Endothelial cell of umbilical vein (primary cell): ENCODE measurements around the gene IFT88. TPM values are rescaled to one million over a fixed set of nuclear protein-coding genes. Genes with fewer than 3 reads are reported as not detected.

ENCODE experiments used
- BruUV-seq: library from RNA; stranded (reverse); fragments of 400-500 nt; replicated peaks from 2 replicates; lab custom pipeline; 2021; lab: Mats Ljungman, UMichigan
- CTCF ChIA-PET: fragments of 300-600, 350-600 bp; sonication (Branson Sonifier 250); formaldehyde crosslinking; loops from one replicate; lab custom pipeline; 2021; ENCODE audit warnings: antibody characterized with exemption, inconsistent platforms; lab: Charles Lee
- POLR2A ChIA-PET: fragments of 300-600, 350-600 bp; sonication (Branson Sonifier 250); formaldehyde crosslinking; loops from one replicate; lab custom pipeline; 2021; ENCODE audit warnings: antibody characterized with exemption, inconsistent platforms; lab: Charles Lee
- DNase-seq: peaks from one replicate; pipeline ENCODE4 v3.0.0-alpha.2; 2011; ENCODE audit warnings: low read depth, low spot score
- FAIRE-seq: peaks from 2 replicates; lab custom pipeline; 2011; peaks lifted over from hg19 to GRCh38; lab: Jason Lieb, UNC
- H2AFZ ChIP-seq: 2 replicates; pipeline ENCODE4 v1.6.0; 2012; ENCODE audit warnings: low read depth, low read length, control low read depth, inconsistent platforms
- H3K27ac ChIP-seq: 2 replicates; pipeline ENCODE4 v1.5.1; 2011; ENCODE audit warnings: low read depth, mild to moderate bottlenecking, control low read depth, low read length, moderate library complexity; ENCODE audit not compliant: insufficient read depth
- H3K27me3 ChIP-seq, 2 experiments: 2 replicates each; pipeline versions ENCODE4 v1.6.0 to v1.6.1; 2011; ENCODE audit warnings: low read length in 2 of 2, mixed read lengths in 1 of 2; ENCODE audit not compliant: control insufficient read depth in 2 of 2, insufficient read depth in 2 of 2
- H3K36me3 ChIP-seq, 2 experiments: 2 replicates in 1 of 2; 3 replicates in 1 of 2; pipeline ENCODE4 v1.5.1; 2011; ENCODE audit warnings: low read length in 2 of 2, mild to moderate bottlenecking in 1 of 2, moderate library complexity in 1 of 2; ENCODE audit not compliant: control insufficient read depth in 2 of 2, insufficient read depth in 2 of 2; ENCODE audit errors: extremely low read depth in 1 of 2
- H3K4me1 ChIP-seq: 3 replicates; pipeline ENCODE4 v1.5.1; 2011; ENCODE audit warnings: mild to moderate bottlenecking, low read length; ENCODE audit not compliant: control insufficient read depth, insufficient read depth; ENCODE audit errors: extremely low read depth
- H3K4me2 ChIP-seq: 2 replicates; pipeline ENCODE4 v1.6.1; 2011; ENCODE audit warnings: low read length, control low read depth, mixed read lengths; ENCODE audit not compliant: insufficient read depth
- H3K4me3 ChIP-seq, 3 experiments: fragments of 200-600 bp in 1 of 3; sonication (generic), shearing (Covaris generic) in 1 of 3; replicated peaks in 1 of 3; 2 replicates each; pipeline ENCODE4 v1.5.1; 2011 to 2016; ENCODE audit warnings: control low read depth in 3 of 3, low read length in 3 of 3, mild to moderate bottlenecking in 2 of 3, inconsistent platforms in 1 of 3, low read depth in 1 of 3, moderate library complexity in 1 of 3; ENCODE audit not compliant: insufficient read depth in 1 of 3
- H3K79me2 ChIP-seq: 2 replicates; pipeline ENCODE4 v1.6.0; 2012; ENCODE audit warnings: low read length, inconsistent platforms; ENCODE audit not compliant: control insufficient read depth, insufficient read depth
- H3K9ac ChIP-seq: replicated peaks from 2 replicates; pipeline ENCODE3; 2011; ENCODE audit warnings: low read length, control low read depth; ENCODE audit not compliant: insufficient read depth; ENCODE audit errors: extremely low read depth
- H3K9me1 ChIP-seq: replicated peaks from 3 replicates; pipeline ENCODE4 v1.6.0; 2011; ENCODE audit warnings: mild to moderate bottlenecking, low read length; ENCODE audit not compliant: control insufficient read depth, insufficient read depth; ENCODE audit errors: extremely low read depth
- H3K9me3 ChIP-seq: replicated peaks from 2 replicates; pipeline ENCODE4 v1.5.1; 2012; ENCODE audit warnings: low read length, inconsistent platforms; ENCODE audit not compliant: control insufficient read depth, insufficient read depth
- H4K20me1 ChIP-seq: replicated peaks from 2 replicates; pipeline ENCODE3; 2011; ENCODE audit warnings: mild to moderate bottlenecking, low read length; ENCODE audit not compliant: control insufficient read depth, insufficient read depth; ENCODE audit errors: extremely low read depth
- CTCF ChIP-seq, 2 donors: IDR thresholded peaks; 1 replicate in 1 of 2; 2 replicates in 1 of 2; pipeline ENCODE4 v1.5.1; 2011; ENCODE audit warnings: low read length in 2 of 2, mild to moderate bottlenecking in 2 of 2, moderate library complexity in 2 of 2, control low read depth in 1 of 2, inconsistent platforms in 1 of 2, low read depth in 1 of 2; ENCODE audit not compliant: insufficient read depth in 1 of 2; ENCODE audit errors: extremely low read depth in 1 of 2
- EZH2 ChIP-seq: IDR thresholded peaks from 2 replicates; pipeline ENCODE4 v1.6.1; 2012; ENCODE audit warnings: borderline replicate concordance, low read depth, mild to moderate bottlenecking, moderate library complexity, low read length, inconsistent platforms; ENCODE audit not compliant: severe bottlenecking
- FOS ChIP-seq: IDR thresholded peaks from 2 replicates; pipeline ENCODE4 v1.6.1; 2011; ENCODE audit warnings: mild to moderate bottlenecking, low read length, moderate library complexity, borderline replicate concordance; ENCODE audit not compliant: insufficient read depth
- GATA2 ChIP-seq: IDR thresholded peaks from 2 replicates; pipeline ENCODE4 v1.7.0; 2011; ENCODE audit warnings: low read depth, mild to moderate bottlenecking, moderate library complexity, mixed read lengths, low read length; ENCODE audit not compliant: insufficient read length, insufficient read depth
- JUN ChIP-seq: IDR thresholded peaks from 2 replicates; pipeline ENCODE4 v1.6.1; 2011; ENCODE audit warnings: borderline replicate concordance, low read depth; ENCODE audit not compliant: insufficient read length, insufficient read depth
- MAX ChIP-seq: IDR thresholded peaks from 2 replicates; pipeline ENCODE4 v1.6.1; 2011; ENCODE audit not compliant: insufficient read depth, insufficient read length
- MYC ChIP-seq: IDR thresholded peaks from one replicate; pipeline ENCODE4 v1.6.1; 2011; ENCODE audit warnings: mild to moderate bottlenecking, low read depth, low read length
- POLR2A ChIP-seq: IDR thresholded peaks from 2 replicates; pipeline ENCODE4 v1.6.1; 2012; ENCODE audit warnings: low read depth, mild to moderate bottlenecking, control low read depth, low read length
- POLR2AphosphoS5 ChIP-seq: IDR thresholded peaks from 2 replicates; pipeline ENCODE4 v1.6.1; 2012; ENCODE audit warnings: low read depth, mild to moderate bottlenecking, control low read depth, low read length, moderate library complexity; ENCODE audit not compliant: insufficient read depth
- dilution Hi-C: fragments of 300-500 bp; cut with MboI; formaldehyde crosslinking; loops from one replicate; pipeline ENCODE4 v1.15.0; 2019; ENCODE audit warnings: low sequenced_read_pairs; ENCODE audit not compliant: extremely low pct_ligation_motif_present
- intact Hi-C: fragments of 100-400 bp; cut with micrococcal nuclease; formaldehyde crosslinking; loops from one replicate; pipeline ENCODE4 v1.10.0; 2022
- polyA plus RNA-seq, 4 experiments: library from polyadenylated mRNA; depleted of rRNA in 3 of 4; stranded (reverse) in 3 of 4; unstranded in 1 of 4; fragments of >200 nt; gene quantifications; 2 replicates each; pipeline versions ENCODE4 v1.2.1 to v1.2.3, GENCODE V29; 2011 to 2012; ENCODE audit warnings: missing spikeins in 1 of 4
- total RNA-seq: library from RNA; stranded (reverse); gene quantifications from 2 replicates; pipeline ENCODE4 v1.2.3, GENCODE V29; 2021

The IFT88 gene
- total and polyA plus RNA-seq, 2 donors (not counting 3 experiments of a cell fraction or from before 2014, with no cell fraction given) = 2.4 to 9.1 TPM

- H3K27me3 ChIP-seq = no peaks in the 10 kb centered on the region
- H3K9ac ChIP-seq = no peak overlapping the region
- no peaks in the 10 kb centered on the region for H3K79me2 ChIP-seq
- H3K4me2 ChIP-seq = no peak overlapping the region
- no peak overlapping the region for H3K4me3 ChIP-seq
- H3K36me3 ChIP-seq = no peaks in the 10 kb centered on the region
- BruUV-seq = no TSS peak
- ChIA-PET CTCF (interaction anchor here (0.8 kb wide), 1 partner anchor 209 kb away, joined by 3 read pairs; no protein-coding TSS in a partner anchor), POLR2A (interaction anchor here (0.9 kb wide), 1 partner anchor 134 kb away, joined by 5 read pairs; no protein-coding TSS in a partner anchor)
- no peak for TF ChIP-seq MAX
- no peak for TF ChIP-seq FOS
- TF ChIP-seq CTCF (IDR thresholded peaks at IDR 0.05; ENCODE audit: extremely low read depth in 1 of 2, insufficient read depth in 1 of 2, low read depth in 1 of 2, low read length in 2 of 2) = no peak
- TF ChIP-seq POLR2AphosphoS5 = no peak
- no peak for TF ChIP-seq EZH2
- TF ChIP-seq POLR2A = no peak
- no peak for TF ChIP-seq GATA2
- no peak for TF ChIP-seq JUN
- TF ChIP-seq MYC = no peak
- no peaks in the 10 kb centered on the region for H3K9me3 ChIP-seq
- H3K4me1 ChIP-seq = peaks cover 8% of the 10 kb centered on the region
- no peak overlapping the region for H2AFZ ChIP-seq
- H3K27ac ChIP-seq = no peak overlapping the region
- DNase-seq = no peak
- dilution Hi-C loops = no loop called here
- no peak for FAIRE-seq
- intact Hi-C loops = loop anchor here (10.0 kb wide), 1 partner anchor 177 kb away; the partner anchor contains the start of gene CRYL1
- H4K20me1 ChIP-seq = no peaks in the 10 kb centered on the region
- no peaks in the 10 kb centered on the region for H3K9me1 ChIP-seq
These were observed 134.5 kb downstream of the IFT88 start for GRCh38 chr13:20701461-20701860.
